Stimulated activated CD4-positive, alpha-beta T cell treated with anti-CD3 and anti-CD28 coated beads, Interleukin-15, amount 100 ng/mL, for 1 hour (primary cell): ENCODE results near the gene LAMA5.

Experiments used
- DNase-seq, 2 donors: peaks; one replicate each; pipeline ENCODE4 v3.0.0-alpha.2; 2020; ENCODE audit warnings: low read depth in 1 of 2, low spot score in 1 of 2

The LAMA5 gene

GRCh38 chr20:62359043-62359490 lies 8.0 kb downstream of the LAMA5 start:
- DNase-seq = no peak

DNA sequence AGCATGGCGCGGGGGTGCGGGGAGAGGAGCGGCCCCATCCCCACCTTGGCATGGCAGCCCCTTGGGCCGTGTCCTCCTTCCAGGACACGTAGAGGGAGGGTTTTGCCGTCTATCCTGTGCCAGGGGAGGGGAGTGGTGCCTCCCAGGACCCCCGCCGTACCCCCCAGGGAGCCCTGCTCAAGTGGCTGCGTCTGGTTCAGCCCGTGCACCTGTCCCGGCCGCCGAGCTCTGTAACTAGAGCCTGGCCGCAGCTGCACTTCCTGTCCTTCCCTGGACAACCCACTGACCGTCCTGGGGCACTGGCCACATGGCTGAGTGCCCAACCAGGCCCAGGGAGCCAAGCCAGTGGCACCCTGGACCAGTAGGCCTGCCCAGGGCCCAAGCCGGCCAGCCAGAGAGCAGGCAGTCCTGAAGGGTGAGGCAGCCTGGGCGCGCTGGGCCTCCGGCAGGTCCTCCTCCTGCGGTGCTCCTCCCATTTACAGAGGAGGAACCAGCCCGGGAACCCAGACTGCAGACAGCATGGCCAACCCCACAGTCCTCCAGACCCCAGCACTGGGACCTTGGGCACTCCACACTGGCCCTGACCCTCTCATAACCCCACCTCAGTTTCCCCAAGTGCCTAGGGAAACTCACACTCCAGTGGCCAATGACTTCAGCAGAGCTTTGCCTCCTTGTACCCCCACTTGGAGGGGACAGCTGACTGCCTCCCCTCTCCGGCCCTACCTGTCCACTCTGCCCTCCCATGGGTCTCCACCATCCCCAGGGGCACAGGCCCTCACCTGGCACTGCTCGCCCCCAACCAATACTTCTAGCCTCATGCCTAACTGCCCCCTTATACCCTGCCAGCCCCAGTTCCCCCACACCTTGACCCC lies 8.7 kb downstream of the LAMA5 start:
- no peak for DNase-seq

- no peak for DNase-seq
These were observed 9.4 kb downstream of the LAMA5 start for GRCh38 chr20:62357681-62358080.

DNA sequence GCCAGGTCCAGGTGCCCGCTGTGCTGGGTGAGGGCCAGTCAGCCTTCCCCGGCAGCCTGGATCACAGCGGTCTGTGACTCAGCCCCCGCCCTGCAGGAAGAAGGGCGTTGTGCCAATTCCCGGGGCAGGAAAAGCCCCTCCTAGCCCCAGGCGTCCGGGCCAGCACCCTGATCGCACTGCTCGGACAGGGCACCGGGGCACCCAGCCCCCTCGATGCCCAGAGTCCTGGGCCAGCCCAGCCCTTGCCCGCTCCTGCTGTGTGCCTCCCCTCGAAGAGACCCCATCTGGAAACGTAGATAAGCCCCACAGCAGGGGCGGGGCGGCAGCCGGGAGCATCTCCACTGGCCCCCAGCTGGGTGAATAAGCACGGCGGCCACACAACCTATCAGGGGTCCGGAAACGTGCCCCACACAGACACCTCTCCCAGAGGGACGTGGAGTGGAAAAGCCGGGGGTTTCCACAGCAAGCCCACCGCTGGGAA lies 9.9 kb downstream of the LAMA5 start:
- no peak for DNase-seq

DNA sequence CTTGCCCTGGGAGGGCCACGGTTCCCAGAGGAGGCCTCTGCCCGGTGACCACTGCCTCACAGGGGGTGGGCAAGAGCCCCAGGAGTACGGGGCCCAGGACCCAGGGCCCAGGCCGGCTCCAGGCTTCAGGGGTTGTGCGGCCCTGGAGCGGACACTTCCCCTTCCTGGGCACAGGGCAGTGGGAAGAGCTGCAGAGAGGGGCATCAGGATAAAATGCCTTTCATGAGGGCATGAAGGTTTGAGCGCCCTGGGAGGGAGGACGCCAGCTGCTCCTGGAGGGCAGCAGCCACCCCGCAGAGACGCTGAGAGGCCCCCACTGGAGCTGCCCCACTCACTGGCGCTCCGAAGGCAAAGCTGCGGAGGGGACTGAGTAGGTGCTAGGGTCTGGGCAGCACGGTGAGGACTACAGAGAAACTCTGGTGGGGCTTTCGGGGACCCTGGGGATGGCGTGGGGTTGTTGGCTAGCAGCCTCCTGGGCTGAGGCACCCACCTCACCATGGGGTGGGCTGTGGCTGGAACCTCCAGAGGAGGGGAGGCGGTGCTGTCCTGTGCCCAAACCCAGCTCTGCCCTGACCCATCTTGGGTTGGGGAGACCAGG lies 10.4 kb downstream of the LAMA5 start:
- DNase-seq = no peak

- no peak for DNase-seq
These were observed 11.1 kb downstream of the LAMA5 start for GRCh38 chr20:62355878-62356588.

DNA sequence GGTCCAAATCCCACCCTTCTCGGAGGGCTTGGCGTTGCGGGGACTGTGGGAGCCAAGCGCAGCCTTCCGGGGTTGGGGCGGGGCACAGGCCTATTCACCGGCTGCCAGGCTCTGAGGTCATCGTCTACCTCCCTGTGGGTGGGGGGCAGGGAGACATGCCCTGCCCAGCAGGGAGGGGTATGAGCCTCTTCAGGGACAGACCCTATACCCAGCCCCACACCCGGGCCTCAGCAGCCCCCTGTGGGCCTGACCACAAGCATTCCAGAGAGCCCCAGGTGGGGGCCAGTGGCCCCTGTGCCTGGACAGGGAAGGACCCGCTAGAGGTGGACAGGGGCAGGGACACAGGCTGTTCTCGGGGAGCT lies 11.6 kb downstream of the LAMA5 start:
- no peak for DNase-seq

DNA sequence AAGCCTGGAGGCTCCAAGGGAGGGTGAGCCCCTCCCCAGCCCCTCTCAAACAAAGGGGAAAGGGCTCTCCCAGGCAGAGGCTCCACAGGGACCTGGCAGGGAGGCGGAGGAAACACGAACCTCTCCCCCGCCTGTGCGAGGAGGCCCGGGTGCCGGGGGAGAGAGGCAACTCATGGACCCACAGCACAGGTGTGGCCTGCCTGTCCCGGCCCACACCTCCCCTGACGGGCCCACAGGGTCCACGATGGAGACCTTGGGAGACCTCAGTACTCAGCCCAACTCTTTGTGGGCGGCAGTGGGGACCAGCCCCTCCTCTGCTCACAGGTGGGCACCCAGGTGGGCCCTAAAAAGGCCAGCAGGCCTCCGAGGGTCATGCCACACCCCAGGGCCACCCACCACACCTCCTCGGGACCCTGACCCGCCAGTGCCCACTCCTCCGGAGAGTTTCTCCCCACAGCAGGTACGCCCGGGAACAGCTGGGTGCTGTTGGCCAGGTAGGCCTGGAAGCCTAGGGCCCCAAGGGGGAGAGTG lies 12.2 kb downstream of the LAMA5 start:
- DNase-seq = no peak

DNA sequence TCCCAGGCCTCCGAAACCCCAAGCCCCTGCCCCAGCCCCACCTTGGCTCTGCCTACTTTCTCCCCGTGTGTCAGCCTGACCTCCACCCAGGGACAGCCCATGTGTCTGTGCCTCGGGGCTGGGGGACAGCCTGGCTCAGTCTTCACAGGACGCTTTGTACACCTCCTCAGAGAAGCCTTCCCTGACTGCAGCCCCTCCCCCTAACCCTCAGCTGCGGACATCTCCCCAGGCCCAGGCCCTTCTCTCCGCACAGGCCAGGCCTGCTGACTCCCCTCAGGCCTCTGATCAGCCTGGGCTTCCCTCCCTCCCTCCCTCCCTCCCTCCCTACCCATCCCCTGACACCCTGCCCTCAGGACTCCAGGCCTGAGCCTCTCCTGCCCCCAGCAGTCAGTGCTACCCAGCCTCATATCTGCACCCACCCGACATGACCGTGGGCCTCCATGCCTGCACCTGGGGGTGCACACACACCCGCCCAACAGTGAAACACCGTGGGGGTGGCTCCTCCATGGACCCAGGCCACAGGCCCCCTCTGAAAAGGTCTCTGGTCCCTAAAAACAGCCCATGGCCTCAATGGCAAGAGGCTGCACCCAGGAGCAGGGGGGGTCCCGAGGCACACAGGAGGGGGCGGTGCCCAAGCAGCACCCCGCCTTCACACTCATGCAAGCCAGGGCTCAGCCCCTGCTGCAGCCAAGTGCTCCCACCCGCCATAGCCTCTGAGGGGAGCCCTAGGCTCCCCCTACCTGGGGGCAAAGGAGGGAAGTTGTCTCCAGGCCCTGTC lies 12.9 kb downstream of the LAMA5 start:
- no peak for DNase-seq

DNA sequence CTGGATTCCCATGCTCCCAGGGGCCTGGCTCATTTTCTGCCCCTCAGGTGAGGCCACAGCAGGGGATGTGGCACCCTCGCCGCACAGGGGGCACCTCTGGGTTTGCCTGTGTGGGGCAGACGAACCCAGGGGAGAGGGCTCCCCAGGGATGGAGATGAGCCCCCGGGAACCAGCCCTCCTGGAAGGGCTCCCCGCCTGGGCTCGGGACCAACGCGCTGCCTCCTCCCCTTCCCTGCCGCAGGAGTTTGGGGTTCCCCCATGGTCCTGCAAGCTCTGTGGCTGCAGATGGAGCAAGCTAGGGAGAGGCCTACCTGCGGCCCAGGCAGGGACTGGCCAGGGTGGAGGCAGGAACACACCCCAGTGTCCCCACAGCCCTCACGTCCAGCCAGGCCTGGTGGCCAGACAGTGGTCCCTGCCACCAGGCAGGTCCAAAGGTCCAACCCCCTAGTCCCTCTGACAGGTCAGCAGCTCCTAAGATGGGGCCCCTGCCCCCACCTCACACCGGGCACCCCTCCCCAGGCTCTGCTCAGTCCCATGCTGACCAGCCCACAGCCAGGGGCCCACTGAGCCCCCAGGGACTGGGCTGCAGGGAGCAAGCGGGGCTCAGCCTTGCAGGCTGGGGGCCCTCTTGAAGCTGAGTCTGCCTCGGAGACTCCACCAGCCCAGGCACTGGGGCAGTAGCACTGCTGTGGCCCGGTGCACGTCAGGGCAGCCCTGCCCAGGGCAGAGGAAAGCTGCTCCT lies 13.7 kb downstream of the LAMA5 start:
- DNase-seq = no peak

DNA sequence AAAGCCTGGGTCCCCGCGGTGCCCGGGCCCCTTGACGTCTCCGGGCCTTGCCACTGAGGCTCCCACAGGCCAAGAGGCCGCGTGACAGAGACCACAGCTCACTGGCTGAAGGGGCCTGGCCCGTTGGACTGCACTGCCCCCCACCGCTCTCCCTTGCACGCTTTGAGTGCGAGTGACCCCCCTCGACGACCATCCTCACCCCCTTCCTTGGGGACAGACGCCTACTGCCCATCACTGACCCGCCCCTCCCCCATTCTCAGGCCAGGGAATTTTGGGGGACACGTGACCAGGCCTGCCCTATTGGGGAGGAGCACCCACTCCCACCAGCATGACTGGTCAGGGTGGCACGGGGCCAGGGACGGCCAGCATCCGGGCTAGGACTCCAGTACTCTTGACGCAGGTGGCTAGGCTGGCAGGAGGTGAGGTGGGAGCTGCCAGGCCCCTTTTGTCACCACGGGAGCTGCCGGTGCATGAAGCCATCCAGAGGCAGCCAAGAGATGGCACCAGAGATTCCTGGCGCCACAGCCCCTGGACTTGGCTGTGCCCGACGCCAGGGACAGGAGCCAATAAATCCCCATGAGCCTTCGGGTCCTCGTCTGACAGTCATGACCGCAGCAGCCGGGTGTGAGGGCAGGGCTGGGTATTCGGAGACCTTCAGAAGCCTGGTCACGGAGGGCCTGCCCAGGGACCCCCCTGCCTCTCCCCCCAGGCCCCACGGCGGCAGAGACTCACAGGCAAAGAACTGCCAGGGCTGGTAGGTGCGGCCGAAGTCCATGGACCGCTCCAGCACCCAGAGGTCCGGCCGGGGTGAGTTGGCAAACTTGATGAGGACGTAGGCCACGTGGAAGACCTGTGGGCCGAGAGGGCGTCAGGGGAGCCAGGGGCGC lies 14.5 kb downstream of the LAMA5 start:
- no peak for DNase-seq

- no peak for DNase-seq
These were observed 15.4 kb downstream of the LAMA5 start for GRCh38 chr20:62351469-62352401.

GRCh38 chr20:62350629-62351422 lies 16.3 kb downstream of the LAMA5 start:
- no peak for DNase-seq

GRCh38 chr20:62350098-62350628 lies 16.9 kb downstream of the LAMA5 start:
- DNase-seq = no peak

DNA sequence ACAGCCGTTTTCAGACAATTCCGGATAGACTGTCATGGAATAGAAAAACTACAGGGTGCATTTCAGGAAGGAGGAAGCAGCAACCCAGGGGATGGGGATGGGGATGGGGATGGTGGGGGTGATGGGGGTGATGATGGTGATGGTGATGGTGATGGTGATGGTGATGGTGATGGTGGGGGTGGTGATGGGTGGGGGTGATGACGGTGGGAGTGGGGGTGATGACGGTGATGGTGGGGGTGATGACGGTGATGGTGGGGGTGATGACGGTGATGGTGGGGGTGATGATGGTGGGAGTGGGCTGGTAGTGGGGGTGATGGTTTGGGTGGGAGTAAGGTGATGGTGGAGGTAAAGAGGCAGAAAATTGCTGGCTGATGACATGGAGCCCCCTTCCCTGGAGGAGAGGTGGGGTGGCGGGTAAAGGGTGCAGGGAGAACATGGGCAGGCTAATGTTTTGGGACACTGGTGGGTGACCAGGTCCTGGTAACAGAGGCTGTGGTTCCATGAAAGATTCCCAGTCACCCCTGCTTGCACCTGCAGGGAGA lies 17.5 kb downstream of the LAMA5 start:
- no peak for DNase-seq

- DNase-seq = no peak
These were observed 18.5 kb downstream of the LAMA5 start for GRCh38 chr20:62348604-62349003.

DNA sequence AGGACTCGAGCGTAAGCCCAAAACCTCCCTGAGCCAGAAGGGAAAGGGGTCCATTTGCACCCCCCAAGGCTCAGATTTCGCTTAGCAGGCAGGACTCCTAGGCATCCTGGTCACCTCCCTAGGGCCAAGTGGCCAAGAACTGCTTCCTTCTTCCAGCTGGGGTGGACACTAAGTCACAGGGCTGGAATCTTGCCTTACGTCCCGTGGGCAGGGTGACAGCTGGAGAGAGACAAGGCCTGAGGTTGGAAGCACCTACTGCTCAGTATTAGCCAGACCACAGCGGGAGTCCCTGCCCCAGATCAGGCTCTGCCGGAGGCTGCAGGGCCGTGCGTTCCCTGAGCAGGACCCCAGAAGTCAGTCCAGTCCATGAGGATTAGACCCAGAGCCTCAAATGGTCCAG lies 19.7 kb downstream of the LAMA5 start:
- DNase-seq = no peak
